Panc1 (cell line): ENCODE data around the gene STYXL1.

Source experiments
- POLR2AphosphoS5 ChIP-seq: IDR thresholded peaks from 2 replicates; pipeline ENCODE4 v1.6.1; 2012; ENCODE audit warnings: mild to moderate bottlenecking, low read depth, low read length, moderate library complexity
- TF ChIP-seq, protein P1 (sequence below), 2 experiments: IDR thresholded peaks; 2 replicates each; pipeline ENCODE4 v1.6.1; 2011 to 2012; ENCODE audit warnings: low read depth in 2 of 2, control low read depth in 1 of 2, low read length in 1 of 2, mild to moderate bottlenecking in 1 of 2, moderate library complexity in 1 of 2; ENCODE audit not compliant: insufficient read depth in 1 of 2
- TF ChIP-seq, protein P2 (sequence below): fragments of 450-650 bp; IDR thresholded peaks from 2 replicates; pipeline ENCODE4 v1.5.1; 2017; ENCODE audit warnings: mild to moderate bottlenecking

DNA sequence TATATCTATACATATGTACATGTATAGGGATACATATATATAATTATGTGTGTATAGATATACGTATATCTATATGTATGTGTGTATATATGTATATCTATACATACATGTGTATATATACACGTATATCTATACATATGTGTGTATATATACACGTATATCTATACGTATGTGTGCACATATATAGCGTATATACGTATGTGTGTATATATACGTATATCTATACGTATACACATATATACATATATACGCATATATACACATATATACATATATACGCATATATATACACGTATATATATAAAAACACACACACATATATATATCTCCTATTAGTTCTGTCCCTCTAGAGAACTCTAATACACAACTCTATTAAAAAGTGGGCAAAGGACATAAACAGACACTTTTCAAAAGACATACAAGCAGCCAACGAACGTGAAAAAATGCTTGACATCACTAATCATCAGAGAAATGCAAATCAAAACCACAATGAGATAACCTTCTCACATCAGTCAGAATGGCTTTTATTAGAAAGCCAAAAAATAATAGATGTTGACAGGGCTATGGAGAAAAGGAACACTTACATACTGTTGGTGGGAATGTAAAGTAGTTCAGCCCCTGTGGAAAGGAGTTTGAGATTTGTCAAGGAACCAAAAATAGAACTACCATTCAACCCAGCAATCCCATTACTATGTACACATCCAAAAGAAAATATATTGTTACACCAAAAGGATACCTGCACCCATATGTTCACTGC is 31.4 kb downstream of the STYXL1 start:
- TF ChIP-seq, protein P1, sequence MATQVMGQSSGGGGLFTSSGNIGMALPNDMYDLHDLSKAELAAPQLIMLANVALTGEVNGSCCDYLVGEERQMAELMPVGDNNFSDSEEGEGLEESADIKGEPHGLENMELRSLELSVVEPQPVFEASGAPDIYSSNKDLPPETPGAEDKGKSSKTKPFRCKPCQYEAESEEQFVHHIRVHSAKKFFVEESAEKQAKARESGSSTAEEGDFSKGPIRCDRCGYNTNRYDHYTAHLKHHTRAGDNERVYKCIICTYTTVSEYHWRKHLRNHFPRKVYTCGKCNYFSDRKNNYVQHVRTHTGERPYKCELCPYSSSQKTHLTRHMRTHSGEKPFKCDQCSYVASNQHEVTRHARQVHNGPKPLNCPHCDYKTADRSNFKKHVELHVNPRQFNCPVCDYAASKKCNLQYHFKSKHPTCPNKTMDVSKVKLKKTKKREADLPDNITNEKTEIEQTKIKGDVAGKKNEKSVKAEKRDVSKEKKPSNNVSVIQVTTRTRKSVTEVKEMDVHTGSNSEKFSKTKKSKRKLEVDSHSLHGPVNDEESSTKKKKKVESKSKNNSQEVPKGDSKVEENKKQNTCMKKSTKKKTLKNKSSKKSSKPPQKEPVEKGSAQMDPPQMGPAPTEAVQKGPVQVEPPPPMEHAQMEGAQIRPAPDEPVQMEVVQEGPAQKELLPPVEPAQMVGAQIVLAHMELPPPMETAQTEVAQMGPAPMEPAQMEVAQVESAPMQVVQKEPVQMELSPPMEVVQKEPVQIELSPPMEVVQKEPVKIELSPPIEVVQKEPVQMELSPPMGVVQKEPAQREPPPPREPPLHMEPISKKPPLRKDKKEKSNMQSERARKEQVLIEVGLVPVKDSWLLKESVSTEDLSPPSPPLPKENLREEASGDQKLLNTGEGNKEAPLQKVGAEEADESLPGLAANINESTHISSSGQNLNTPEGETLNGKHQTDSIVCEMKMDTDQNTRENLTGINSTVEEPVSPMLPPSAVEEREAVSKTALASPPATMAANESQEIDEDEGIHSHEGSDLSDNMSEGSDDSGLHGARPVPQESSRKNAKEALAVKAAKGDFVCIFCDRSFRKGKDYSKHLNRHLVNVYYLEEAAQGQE (IDR thresholded peaks at IDR 0.05; ENCODE audit: insufficient read depth in 1 of 2, low read depth in 2 of 2, low read length in 1 of 2): no peak
- TF ChIP-seq, protein P2, sequence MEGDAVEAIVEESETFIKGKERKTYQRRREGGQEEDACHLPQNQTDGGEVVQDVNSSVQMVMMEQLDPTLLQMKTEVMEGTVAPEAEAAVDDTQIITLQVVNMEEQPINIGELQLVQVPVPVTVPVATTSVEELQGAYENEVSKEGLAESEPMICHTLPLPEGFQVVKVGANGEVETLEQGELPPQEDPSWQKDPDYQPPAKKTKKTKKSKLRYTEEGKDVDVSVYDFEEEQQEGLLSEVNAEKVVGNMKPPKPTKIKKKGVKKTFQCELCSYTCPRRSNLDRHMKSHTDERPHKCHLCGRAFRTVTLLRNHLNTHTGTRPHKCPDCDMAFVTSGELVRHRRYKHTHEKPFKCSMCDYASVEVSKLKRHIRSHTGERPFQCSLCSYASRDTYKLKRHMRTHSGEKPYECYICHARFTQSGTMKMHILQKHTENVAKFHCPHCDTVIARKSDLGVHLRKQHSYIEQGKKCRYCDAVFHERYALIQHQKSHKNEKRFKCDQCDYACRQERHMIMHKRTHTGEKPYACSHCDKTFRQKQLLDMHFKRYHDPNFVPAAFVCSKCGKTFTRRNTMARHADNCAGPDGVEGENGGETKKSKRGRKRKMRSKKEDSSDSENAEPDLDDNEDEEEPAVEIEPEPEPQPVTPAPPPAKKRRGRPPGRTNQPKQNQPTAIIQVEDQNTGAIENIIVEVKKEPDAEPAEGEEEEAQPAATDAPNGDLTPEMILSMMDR: no peak
- TF ChIP-seq POLR2AphosphoS5: no peak
